Activated CD4-positive, alpha-beta T cell treated with anti-CD3 and anti-CD28 coated beads for 36 hours (primary cell): ENCODE results near the gene ADSL. TPM values are rescaled to one million over a fixed set of nuclear protein-coding genes. Genes with fewer than 3 reads are reported as not detected.
A peak's percentile ranks its signal among the peaks of the same experiment; 100 is the strongest.

Source experiments
- ATAC-seq: fragments of 200-7000 bp; cut with Tn5 transposase; one replicate; pipeline ENCODE4 v1.10.0; 2021; ENCODE audit warnings: mild to moderate bottlenecking, moderate library complexity
- CTCF ChIA-PET: fragments of 350-600 bp; sonication (Branson Sonifier 250); formaldehyde crosslinking; loops from one replicate; lab custom pipeline; 2021; ENCODE audit warnings: antibody characterized with exemption; lab: Charles Lee
- POLR2A ChIA-PET: fragments of 350-600 bp; sonication (Branson Sonifier 250); formaldehyde crosslinking; loops from one replicate; lab custom pipeline; 2021; ENCODE audit warnings: antibody characterized with exemption, inconsistent platforms; lab: Charles Lee
- DNase-seq: peaks from one replicate; pipeline ENCODE4 v3.0.0-alpha.2; 2020
- H3K27ac Mint-ChIP-seq: one replicate; pipeline ENCODE4 v1.8.0; 2021; ENCODE audit warnings: mixed read lengths
- H3K27me3 Mint-ChIP-seq: one replicate; pipeline ENCODE4 v1.8.0; 2021; ENCODE audit warnings: mixed read lengths
- H3K36me3 Mint-ChIP-seq: one replicate; pipeline ENCODE4 v1.8.0; 2021; ENCODE audit warnings: low read depth, mixed read lengths
- H3K4me1 Mint-ChIP-seq: one replicate; pipeline ENCODE4 v1.8.0; 2021; ENCODE audit warnings: mixed read lengths
- H3K4me3 Mint-ChIP-seq: one replicate; pipeline ENCODE4 v1.8.0; 2021; ENCODE audit warnings: mild to moderate bottlenecking, moderate library complexity, mixed read lengths
- H3K9me3 Mint-ChIP-seq: one replicate; pipeline ENCODE4 v1.8.0; 2021; ENCODE audit warnings: low read depth, mixed read lengths
- intact Hi-C, 2 experiments: fragments of 100-400 bp; cut with DNase I in 1 of 2; cut with micrococcal nuclease in 1 of 2; formaldehyde crosslinking; loops; one replicate each; pipeline versions ENCODE4 v1.14.2 to v1.15.1; 2022 to 2024; cut with DNase I, micrococcal nuclease
- total RNA-seq, 2 experiments: library from RNA; stranded (reverse); gene quantifications; one replicate each; pipeline ENCODE4 v1.2.3, GENCODE V29; 2021

Gene ADSL
- total RNA-seq, 2 experiments from 2014 or later: 125 to 172 TPM

- H3K4me1 Mint-ChIP-seq: peaks cover 95% of the 10 kb centered on the region
- ChIA-PET CTCF (interaction anchor here (0.7 to 2.8 kb wide), 3 partner anchors 20 to 52 kb away, joined by 3 to 12 read pairs (median 3); no protein-coding TSS in a partner anchor), POLR2A (no interaction called here)
- no peak for ATAC-seq
- no peak for DNase-seq
- H3K4me3 Mint-ChIP-seq: no peak overlapping the region
- peak overlapping the region; percentile 78 for H3K27ac Mint-ChIP-seq
- intact Hi-C loops: no loop called here
- H3K27me3 Mint-ChIP-seq: no peaks in the 10 kb centered on the region
- no peaks in the 10 kb centered on the region for H3K9me3 Mint-ChIP-seq
- peaks cover 2% of the 10 kb centered on the region for H3K36me3 Mint-ChIP-seq
Measured at GRCh38 chr22:40328546-40329456, 17.5 kb upstream of the ADSL start.

- Mint-ChIP-seq H3K27me3 (no peaks in the 10 kb centered on the region), H3K36me3 (peaks cover 1% of the 10 kb centered on the region), H3K4me1 (peaks cover 95% of the 10 kb centered on the region), H3K4me3 (no peak overlapping the region), H3K9me3 (no peaks in the 10 kb centered on the region), H3K27ac (no peak overlapping the region)
- POLR2A ChIA-PET: interaction anchor here (0.6 kb wide), 1 partner anchor 86 kb away, joined by 3 read pairs; no protein-coding TSS in a partner anchor
- CTCF ChIA-PET: interaction anchor here (0.7 to 2.8 kb wide), 3 partner anchors 19 to 53 kb away, joined by 3 to 12 read pairs (median 3); no protein-coding TSS in a partner anchor
- intact Hi-C loops: no loop called here
- ATAC-seq: no peak
- no peak for DNase-seq
Measured at GRCh38 chr22:40329466-40329865, 16.8 kb upstream of the ADSL start.

GRCh38 chr22:40330086-40330485 is 16.2 kb upstream of the ADSL start:
- Mint-ChIP-seq H3K27me3 (no peaks in the 10 kb centered on the region), H3K4me3 (no peak overlapping the region), H3K9me3 (no peaks in the 10 kb centered on the region), H3K27ac (no peak overlapping the region), H3K36me3 (peaks cover 1% of the 10 kb centered on the region), H3K4me1 (peaks cover 95% of the 10 kb centered on the region)
- ATAC-seq (no peak), DNase-seq (no peak)
- ChIA-PET POLR2A (interaction anchor here (0.6 to 0.7 kb wide), 2 partner anchors 85 to 129 kb away, joined by 3 read pairs; no protein-coding TSS in a partner anchor), CTCF (interaction anchor here (1.7 to 2.8 kb wide), 2 partner anchors 18 to 30 kb away, joined by 3 to 12 read pairs; no protein-coding TSS in a partner anchor)
- intact Hi-C loops: loop anchor here in 1 of 2 experiments (5.0 kb wide), 1 partner anchor 153 kb away; the partner anchor contains the start of gene TNRC6B

GRCh38 chr22:40330615-40331014 is 15.7 kb upstream of the ADSL start:
- no peak for DNase-seq
- Mint-ChIP-seq H3K27ac (no peak overlapping the region), H3K27me3 (no peaks in the 10 kb centered on the region), H3K9me3 (no peaks in the 10 kb centered on the region), H3K4me1 (peaks cover 94% of the 10 kb centered on the region), H3K4me3 (no peak overlapping the region), H3K36me3 (peaks cover 1% of the 10 kb centered on the region)
- ChIA-PET POLR2A (interaction anchor here (0.7 kb wide), 1 partner anchor 130 kb away, joined by 3 read pairs; no protein-coding TSS in a partner anchor), CTCF (interaction anchor here (2.8 kb wide), 1 partner anchor 18 kb away, joined by 12 read pairs; no protein-coding TSS in a partner anchor)
- no peak for ATAC-seq
- intact Hi-C loops: loop anchor here in 1 of 2 experiments (5.0 kb wide), 1 partner anchor 153 kb away; the partner anchor contains the start of gene TNRC6B

GRCh38 chr22:40331706-40332105 is 14.6 kb upstream of the ADSL start:
- ChIA-PET POLR2A (interaction anchor here (0.7 kb wide), 2 partner anchors 227 to 558 kb away, joined by 4 to 5 read pairs; no protein-coding TSS in a partner anchor), CTCF (interaction anchor here (0.5 to 2.8 kb wide), 4 partner anchors 8 to 92 kb away, joined by 3 to 12 read pairs (median 4); partner anchors contain the start of gene ADSL)
- Mint-ChIP-seq H3K4me1 (peaks cover 93% of the 10 kb centered on the region), H3K27ac (peak overlapping the region; percentile 84), H3K9me3 (no peaks in the 10 kb centered on the region), H3K27me3 (no peaks in the 10 kb centered on the region), H3K4me3 (peak overlapping the region; percentile 59), H3K36me3 (peaks cover 1% of the 10 kb centered on the region)
- peak; percentile 1 for ATAC-seq
- DNase-seq: no peak
- intact Hi-C loops: loop anchor here (2.0 to 5.0 kb wide), 2 partner anchors 55 to 154 kb away; partner anchors contain the start of gene TNRC6B (in 1 of the 2)

GRCh38 chr22:40332319-40332781 is 13.9 kb upstream of the ADSL start:
- H3K4me1 Mint-ChIP-seq: peaks cover 90% of the 10 kb centered on the region
- H3K9me3 Mint-ChIP-seq: no peaks in the 10 kb centered on the region
- peak overlapping the region; percentile 59 for H3K4me3 Mint-ChIP-seq
- POLR2A ChIA-PET: no interaction called here
- DNase-seq (peak; percentile 37), ATAC-seq (peak; percentile 55)
- CTCF ChIA-PET: interaction anchor here (0.6 to 1.5 kb wide), 3 partner anchors 14 to 225 kb away, joined by 3 to 5 read pairs (median 4); partner anchors contain the start of gene ADSL
- peak overlapping the region; percentile 84 for H3K27ac Mint-ChIP-seq
- peaks cover 1% of the 10 kb centered on the region for H3K36me3 Mint-ChIP-seq
- intact Hi-C loops: loop anchor here (2.0 to 5.0 kb wide), 2 partner anchors 56 to 155 kb away; partner anchors contain the start of gene TNRC6B (in 1 of the 2)
- H3K27me3 Mint-ChIP-seq: no peaks in the 10 kb centered on the region

GRCh38 chr22:40334060-40334459 is 12.2 kb upstream of the ADSL start:
- intact Hi-C loops: loop anchor here (1.0 to 5.0 kb wide), 2 partner anchors 9 to 157 kb away; partner anchors contain the start of gene TNRC6B (in 1 of the 2)
- no peak overlapping the region for H3K4me3 Mint-ChIP-seq

GRCh38 chr22:40334899-40335298 is 11.4 kb upstream of the ADSL start:
- peak; percentile 40 for ATAC-seq
- Mint-ChIP-seq H3K36me3 (peaks cover 1% of the 10 kb centered on the region), H3K4me3 (peak overlapping the region; percentile 13), H3K27ac (peak overlapping the region; percentile 89), H3K9me3 (no peaks in the 10 kb centered on the region), H3K27me3 (no peaks in the 10 kb centered on the region), H3K4me1 (peaks cover 69% of the 10 kb centered on the region)
- DNase-seq: no peak
- CTCF ChIA-PET: interaction anchor here (0.8 to 1.1 kb wide), 4 partner anchors 13 to 123 kb away, joined by 3 to 4 read pairs (median 4); no protein-coding TSS in a partner anchor
- POLR2A ChIA-PET: interaction anchor here (0.6 to 1.1 kb wide), 3 partner anchors 9 to 247 kb away, joined by 3 to 7 read pairs (median 4); no protein-coding TSS in a partner anchor
- intact Hi-C loops: loop anchor here (1.0 to 5.0 kb wide), 2 partner anchors 10 to 158 kb away; partner anchors contain the start of gene TNRC6B (in 1 of the 2)

More at GRCh38 chr22:40334060-40334459, 12.2 kb upstream of the ADSL start:
- no peak for ATAC-seq
- CTCF ChIA-PET: interaction anchor here (1.1 to 1.5 kb wide), 4 partner anchors 9 to 227 kb away, joined by 3 to 4 read pairs (median 4); no protein-coding TSS in a partner anchor
- Mint-ChIP-seq H3K36me3 (peaks cover 1% of the 10 kb centered on the region), H3K27me3 (no peaks in the 10 kb centered on the region), H3K27ac (peak overlapping the region; percentile 89), H3K9me3 (no peaks in the 10 kb centered on the region), H3K4me1 (peaks cover 78% of the 10 kb centered on the region)
- POLR2A ChIA-PET: interaction anchor here (0.6 to 1.2 kb wide), 3 partner anchors 10 to 290 kb away, joined by 4 to 7 read pairs (median 5); no protein-coding TSS in a partner anchor
- DNase-seq: peak; percentile 44

- ATAC-seq: no peak
- peaks cover 66% of the 10 kb centered on the region for H3K4me1 Mint-ChIP-seq
- DNase-seq: no peak
- H3K27ac Mint-ChIP-seq: no peak overlapping the region
- no peaks in the 10 kb centered on the region for H3K27me3 Mint-ChIP-seq
- H3K9me3 Mint-ChIP-seq: no peaks in the 10 kb centered on the region
- intact Hi-C loops: no loop called here
- ChIA-PET CTCF (interaction anchor here (0.7 to 0.9 kb wide), 4 partner anchors 13 to 123 kb away, joined by 3 to 4 read pairs (median 4); no protein-coding TSS in a partner anchor), POLR2A (interaction anchor here (1.1 kb wide), 1 partner anchor 139 kb away, joined by 3 read pairs; no protein-coding TSS in a partner anchor)
- H3K4me3 Mint-ChIP-seq: no peak overlapping the region
- H3K36me3 Mint-ChIP-seq: peaks cover 1% of the 10 kb centered on the region
Measured at GRCh38 chr22:40335358-40335757, 10.9 kb upstream of the ADSL start.

GRCh38 chr22:40340044-40340443 is 6.3 kb upstream of the ADSL start:
- Mint-ChIP-seq H3K27ac (no peak overlapping the region), H3K4me3 (no peak overlapping the region), H3K36me3 (peaks cover 1% of the 10 kb centered on the region), H3K4me1 (peaks cover 46% of the 10 kb centered on the region), H3K9me3 (no peaks in the 10 kb centered on the region), H3K27me3 (no peaks in the 10 kb centered on the region)
- POLR2A ChIA-PET: interaction anchor here (0.7 kb wide), 1 partner anchor 82 kb away, joined by 3 read pairs; no protein-coding TSS in a partner anchor
- intact Hi-C loops: loop anchor here in 1 of 2 experiments (10.0 kb wide), 1 partner anchor 395 kb away; no protein-coding TSS in a partner anchor
- no peak for ATAC-seq
- DNase-seq: no peak
- CTCF ChIA-PET: interaction anchor here (1.6 kb wide), 1 partner anchor 57 kb away, joined by 3 read pairs; no protein-coding TSS in a partner anchor
